ENCODE data around the gene EIF4E. TPM values are rescaled to one million over a fixed set of nuclear protein-coding genes. Genes with fewer than 3 reads are reported as not detected.

EIF4E gene, protein sequence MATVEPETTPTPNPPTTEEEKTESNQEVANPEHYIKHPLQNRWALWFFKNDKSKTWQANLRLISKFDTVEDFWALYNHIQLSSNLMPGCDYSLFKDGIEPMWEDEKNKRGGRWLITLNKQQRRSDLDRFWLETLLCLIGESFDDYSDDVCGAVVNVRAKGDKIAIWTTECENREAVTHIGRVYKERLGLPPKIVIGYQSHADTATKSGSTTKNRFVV
- total RNA-seq: 67.1 and 106 TPM in 2 replicates

DNA sequence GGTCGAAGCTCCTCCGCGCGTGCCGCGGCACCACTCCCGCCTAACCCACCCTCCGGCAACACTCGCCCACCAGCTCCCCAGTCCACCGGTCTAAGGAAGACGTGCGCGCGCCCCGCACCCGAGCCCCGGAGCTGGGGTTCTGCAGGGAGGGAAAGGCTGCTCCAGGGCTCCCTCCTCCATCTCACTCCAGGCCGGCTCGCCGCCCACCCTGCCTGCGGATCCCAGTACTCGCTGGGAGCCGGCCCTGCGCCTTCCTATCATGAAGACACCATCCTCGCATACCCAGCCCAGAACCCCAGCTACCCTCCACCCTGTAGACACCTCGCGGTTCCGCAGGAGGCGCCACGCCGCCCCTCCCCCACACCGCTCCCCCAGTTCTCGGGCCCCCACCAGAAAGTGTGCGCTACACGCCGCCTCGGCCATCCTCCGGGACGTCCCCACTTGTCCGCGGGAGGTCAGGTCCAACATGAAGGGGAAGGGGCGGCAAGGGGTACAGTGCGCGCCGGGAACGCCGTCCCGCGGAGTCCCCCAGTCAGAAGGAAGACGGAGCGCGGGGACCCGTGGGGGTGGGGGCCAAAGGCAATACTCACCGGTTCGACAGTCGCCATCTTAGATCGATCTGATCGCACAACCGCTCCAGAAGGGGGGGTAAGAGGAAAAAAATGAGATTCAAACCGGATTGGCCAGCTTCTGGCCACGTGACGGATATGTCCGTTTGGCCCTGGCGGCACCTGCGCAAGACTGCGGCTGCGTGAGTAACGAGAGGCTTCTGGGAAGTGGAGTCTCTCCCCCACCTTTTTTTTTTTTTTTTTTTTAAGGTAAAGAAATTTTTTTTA, at the start of gene EIF4E:
Gene EIF4E (minus strand): TSS at position 629 of the 836 bp plus-strand sequence. CDS start 21 bp downstream, at position 608.

Other genes with a start within 250 kb of the EIF4E start
- gene METAP1, start 66.6 kb upstream of the EIF4E start, total RNA-seq: 38.5 and 54.9 TPM in 2 replicates
- gene ADH5, start 159.7 kb upstream of the EIF4E start, total RNA-seq: 129 and 168 TPM in 2 replicates
- gene ADH4, start 215.2 kb upstream of the EIF4E start, total RNA-seq: not detected in 2 replicates